Bronchial epithelial cell (primary cell): ENCODE data around the gene G3BP1. TPM values are rescaled to one million over a fixed set of nuclear protein-coding genes. Genes with fewer than 3 reads are reported as not detected.

ENCODE experiments used
- DNase-seq: peaks from one replicate; pipeline ENCODE4 v3.0.0-alpha.2; 2010; ENCODE audit warnings: low read depth
- FAIRE-seq: peaks from 2 replicates; lab custom pipeline; 2011; peaks lifted over from hg19 to GRCh38; lab: Jason Lieb, UNC
- H3K27me3 ChIP-seq: 2 replicates; pipeline ENCODE4 v1.5.1; 2011; ENCODE audit warnings: low read length; ENCODE audit not compliant: control insufficient read depth, insufficient read depth
- H3K36me3 ChIP-seq: 2 replicates; pipeline ENCODE4 v1.5.1; 2011; ENCODE audit warnings: low read length; ENCODE audit not compliant: control insufficient read depth, insufficient read depth
- H3K4me3 ChIP-seq: 2 replicates; pipeline ENCODE4 v1.5.1; 2011; ENCODE audit warnings: mild to moderate bottlenecking, low read depth, low read length, control low read depth
- total RNA-seq: library from RNA; depleted of rRNA; stranded (reverse); fragments of >200 nt; gene quantifications from 2 replicates; pipeline ENCODE4 v1.2.1, GENCODE V29; 2014
- TF ChIP-seq, protein P1 (sequence below): IDR thresholded peaks from 2 replicates; pipeline ENCODE4 v1.5.1; 2011; ENCODE audit warnings: mild to moderate bottlenecking, moderate library complexity, low read length, control low read depth, inconsistent platforms; ENCODE audit not compliant: insufficient read depth, severe bottlenecking

Gene G3BP1
- total RNA-seq, 1 donor from 2014 or later = 242 TPM

DNA sequence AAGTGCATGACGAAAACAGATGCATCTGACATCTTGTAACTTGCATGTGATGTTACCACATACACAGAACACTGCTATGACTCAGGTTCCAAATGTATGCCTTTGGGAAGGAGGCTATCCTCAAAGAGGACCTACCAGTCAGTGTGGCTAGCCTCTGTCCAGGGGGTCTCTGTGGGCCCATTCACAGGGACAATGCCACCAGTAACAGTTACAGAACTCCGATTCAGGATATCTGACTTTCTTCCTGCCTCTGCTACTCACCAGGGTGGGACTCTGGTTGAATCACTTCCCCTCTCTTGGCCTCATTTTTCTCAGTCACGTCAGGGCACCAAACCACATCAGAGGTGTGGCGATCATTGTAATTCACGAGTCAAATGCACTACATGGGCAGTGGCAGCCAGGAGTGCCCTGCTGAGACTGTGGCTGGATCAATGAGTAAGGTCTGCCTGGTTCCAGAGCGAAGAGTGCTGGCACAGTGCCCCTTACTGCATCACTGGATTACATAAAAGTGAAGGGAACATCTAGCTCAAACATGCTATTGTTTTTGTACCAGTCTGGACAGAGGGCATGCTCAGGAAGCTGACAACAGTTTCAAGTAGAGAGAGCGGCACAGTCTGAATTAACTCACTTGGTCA lies 26.6 kb upstream of the G3BP1 start:
- no peaks in the 10 kb centered on the region for H3K27me3 ChIP-seq
- FAIRE-seq (peak; percentile 95), DNase-seq (peak; percentile 99)
- H3K4me3 ChIP-seq = no peak overlapping the region
- no peaks in the 10 kb centered on the region for H3K36me3 ChIP-seq
- TF ChIP-seq, protein P1, sequence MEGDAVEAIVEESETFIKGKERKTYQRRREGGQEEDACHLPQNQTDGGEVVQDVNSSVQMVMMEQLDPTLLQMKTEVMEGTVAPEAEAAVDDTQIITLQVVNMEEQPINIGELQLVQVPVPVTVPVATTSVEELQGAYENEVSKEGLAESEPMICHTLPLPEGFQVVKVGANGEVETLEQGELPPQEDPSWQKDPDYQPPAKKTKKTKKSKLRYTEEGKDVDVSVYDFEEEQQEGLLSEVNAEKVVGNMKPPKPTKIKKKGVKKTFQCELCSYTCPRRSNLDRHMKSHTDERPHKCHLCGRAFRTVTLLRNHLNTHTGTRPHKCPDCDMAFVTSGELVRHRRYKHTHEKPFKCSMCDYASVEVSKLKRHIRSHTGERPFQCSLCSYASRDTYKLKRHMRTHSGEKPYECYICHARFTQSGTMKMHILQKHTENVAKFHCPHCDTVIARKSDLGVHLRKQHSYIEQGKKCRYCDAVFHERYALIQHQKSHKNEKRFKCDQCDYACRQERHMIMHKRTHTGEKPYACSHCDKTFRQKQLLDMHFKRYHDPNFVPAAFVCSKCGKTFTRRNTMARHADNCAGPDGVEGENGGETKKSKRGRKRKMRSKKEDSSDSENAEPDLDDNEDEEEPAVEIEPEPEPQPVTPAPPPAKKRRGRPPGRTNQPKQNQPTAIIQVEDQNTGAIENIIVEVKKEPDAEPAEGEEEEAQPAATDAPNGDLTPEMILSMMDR = peak; percentile 6

DNA sequence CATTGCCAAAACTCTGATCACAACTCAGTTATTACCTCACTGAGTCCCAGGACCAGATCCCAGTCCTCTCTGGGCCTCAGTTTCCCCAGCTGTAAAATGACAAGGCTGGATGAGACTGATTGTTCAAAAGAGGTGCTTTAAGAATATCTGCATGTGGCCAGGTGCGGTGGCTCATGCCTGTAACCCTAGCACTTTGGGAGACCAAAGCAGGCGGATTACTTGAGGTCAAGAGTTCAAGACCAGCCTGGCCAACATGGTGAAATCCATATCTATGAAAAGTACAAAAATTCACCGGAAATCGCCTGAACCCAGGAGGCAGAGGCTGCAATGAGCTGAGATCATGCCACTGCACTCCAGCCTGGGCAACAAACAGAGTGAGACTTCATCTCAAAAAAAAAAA lies 21.6 kb upstream of the G3BP1 start:
- FAIRE-seq = no peak
- Histone ChIP-seq H3K36me3 (peaks cover 2% of the 10 kb centered on the region), H3K27me3 (no peaks in the 10 kb centered on the region), H3K4me3 (no peak overlapping the region)
- TF ChIP-seq, protein P1 = no peak
- DNase-seq = no peak

DNA sequence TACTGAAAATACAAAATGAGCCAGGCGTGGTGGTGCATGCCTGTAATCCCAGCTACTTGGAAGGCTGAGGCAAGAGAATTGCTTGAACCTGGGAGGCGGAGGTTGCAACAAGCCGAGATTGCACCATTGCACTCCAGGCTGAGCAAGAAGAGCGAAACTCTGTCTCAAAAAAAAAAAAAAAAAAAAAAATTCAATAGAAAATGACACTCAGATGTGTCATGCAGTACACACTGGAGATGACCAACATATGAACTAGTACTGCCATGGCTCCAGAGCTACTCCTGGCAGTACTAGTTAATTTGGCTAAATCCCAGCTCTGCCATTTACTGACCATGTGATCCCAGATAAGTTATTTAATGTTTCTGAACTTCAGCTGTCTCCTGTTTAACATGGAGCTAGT lies 20.7 kb upstream of the G3BP1 start:
- DNase-seq (peak; percentile 73), FAIRE-seq (no peak)
- TF ChIP-seq, protein P1 = no peak
- Histone ChIP-seq H3K36me3 (peaks cover 2% of the 10 kb centered on the region), H3K4me3 (no peak overlapping the region), H3K27me3 (no peaks in the 10 kb centered on the region)

DNA sequence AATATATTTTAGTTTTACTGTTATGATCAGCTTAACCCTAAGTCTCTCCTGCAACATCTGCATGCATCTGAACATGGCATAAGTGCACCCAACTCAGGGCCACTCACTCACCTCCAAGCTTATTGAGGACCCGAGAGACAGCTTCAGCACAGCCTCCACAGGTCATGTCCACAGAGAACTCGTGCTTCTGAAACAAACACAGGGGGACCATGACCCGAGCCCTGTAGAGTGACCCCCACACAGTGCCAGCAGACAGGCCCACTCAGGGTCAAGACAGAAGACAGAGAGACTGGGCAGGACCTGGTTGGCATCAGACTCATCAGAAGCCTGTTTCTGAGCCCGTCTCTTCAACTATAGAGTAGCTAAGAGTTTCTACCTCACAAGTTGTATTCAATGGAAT lies 20.2 kb upstream of the G3BP1 start:
- peaks cover 2% of the 10 kb centered on the region for H3K36me3 ChIP-seq
- FAIRE-seq = no peak
- H3K27me3 ChIP-seq = no peaks in the 10 kb centered on the region
- TF ChIP-seq, protein P1 = no peak
- H3K4me3 ChIP-seq = no peak overlapping the region
- no peak for DNase-seq

DNA sequence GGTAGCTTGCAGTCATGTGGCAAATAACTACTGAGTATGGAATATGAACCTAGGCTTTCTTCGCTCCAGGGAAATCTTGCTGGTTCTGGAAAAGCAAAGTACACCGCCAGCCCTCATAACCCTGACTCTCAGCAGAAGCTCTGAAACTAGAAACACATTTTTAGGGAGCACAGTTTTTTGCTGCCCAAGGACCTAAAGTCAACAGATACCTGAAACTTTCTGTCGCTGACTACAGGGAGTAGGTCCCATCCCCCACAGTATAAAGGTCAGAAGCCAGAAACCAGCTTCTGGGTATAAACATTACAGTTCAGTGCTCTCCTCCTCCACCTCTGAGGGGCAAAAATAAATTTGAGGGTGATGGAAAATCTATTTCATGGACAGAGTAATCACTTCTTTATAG lies 16.4 kb upstream of the G3BP1 start:
- Histone ChIP-seq H3K36me3 (peaks cover 2% of the 10 kb centered on the region), H3K27me3 (no peaks in the 10 kb centered on the region), H3K4me3 (no peak overlapping the region)
- DNase-seq (no peak), FAIRE-seq (no peak)
- TF ChIP-seq, protein P1 = no peak
